K562 (cell line): ENCODE results near the gene TAF10. TPM values are rescaled to one million over a fixed set of nuclear protein-coding genes. Genes with fewer than 3 reads are reported as not detected.

ENCODE experiments used
- ARID1B ChIP-seq: fragments of 450-650 bp; IDR thresholded peaks from 2 replicates; pipeline ENCODE4 v1.6.1; 2016; ENCODE audit warnings: antibody characterized with exemption, mild to moderate bottlenecking, inconsistent platforms
- CCAR2 ChIP-seq: fragments of 200-400 bp; formaldehyde crosslinking; IDR thresholded peaks from 2 replicates; pipeline ENCODE4 v1.6.1; 2017; ENCODE audit warnings: mild to moderate bottlenecking, low read depth, low read length
- ELF2 ChIP-seq: fragments of 250-450 bp; sonication (Bioruptor Pico); IDR thresholded peaks from 2 replicates; pipeline ENCODE4 v1.5.0; 2021; ENCODE audit warnings: mild to moderate bottlenecking
- LEF1 ChIP-seq: fragments of 450-650 bp; IDR thresholded peaks from 2 replicates; pipeline ENCODE4 v1.6.1; 2016; ENCODE audit warnings: mild to moderate bottlenecking
- MAZ ChIP-seq, 2 experiments: fragments of 450-650 bp in 1 of 2; sonication (generic) in 1 of 2; formaldehyde crosslinking; IDR thresholded peaks in 1 of 2; conservative IDR thresholded peaks in 1 of 2; 2 replicates each; pipeline versions ENCODE4 v1.4.0 to v1.5.0; 2020; ENCODE audit warnings: mild to moderate bottlenecking in 1 of 2, missing genetic modification reagents in 1 of 2
- MXI1 ChIP-seq: IDR thresholded peaks from 2 replicates; pipeline ENCODE4 v1.6.1; 2011; ENCODE audit warnings: low read depth, mild to moderate bottlenecking, improper control_type of control experiment, low read length
- NR3C1 ChIP-seq: sonication (generic); formaldehyde crosslinking; IDR thresholded peaks from 2 replicates; pipeline ENCODE4 v1.8.1; 2022; ENCODE audit warnings: missing genetic modification reagents
- PHF8 ChIP-seq: fragments of 200-600 bp; sonication (generic); IDR thresholded peaks from 2 replicates; pipeline ENCODE4 v1.6.1; 2012; ENCODE audit warnings: mixed run types, mild to moderate bottlenecking, inconsistent platforms, low read length, moderate library complexity, borderline replicate concordance
- POU5F1 ChIP-seq: fragments of 150-350 bp; IDR thresholded peaks from 2 replicates; pipeline ENCODE4 v1.6.1; 2014; ENCODE audit warnings: borderline replicate concordance, low read length, low read depth, mild to moderate bottlenecking; ENCODE audit not compliant: partially characterized antibody
- RBFOX2 ChIP-seq: fragments of 200-400 bp; formaldehyde crosslinking; IDR thresholded peaks from 2 replicates; pipeline ENCODE4 v1.6.1; 2017; ENCODE audit warnings: low read depth, mild to moderate bottlenecking, low read length, moderate library complexity
- SIN3A ChIP-seq, 2 experiments: fragments of 150-350 bp in 1 of 2; IDR thresholded peaks; 2 replicates each; pipeline ENCODE4 v1.6.1; 2011 to 2016; ENCODE audit warnings: borderline replicate concordance in 2 of 2, low read depth in 2 of 2, low read length in 2 of 2, mild to moderate bottlenecking in 2 of 2, moderate library complexity in 2 of 2; ENCODE audit not compliant: control insufficient read depth in 1 of 2
- SMARCA5 ChIP-seq: fragments of 450-650 bp; IDR thresholded peaks from 2 replicates; pipeline ENCODE4 v1.6.1; 2016
- TOE1 ChIP-seq, 2 experiments: fragments of 450-650 bp in 1 of 2; sonication (generic) in 1 of 2; formaldehyde crosslinking in 1 of 2; IDR thresholded peaks; 2 replicates each; pipeline versions ENCODE4 v1.7.1 to v1.8.0; 2016 to 2022; ENCODE audit warnings: borderline replicate concordance in 2 of 2, mild to moderate bottlenecking in 2 of 2, antibody characterized with exemption in 1 of 2, inconsistent platforms in 1 of 2, low read depth in 1 of 2, missing genetic modification reagents in 1 of 2, moderate library complexity in 1 of 2
- ZKSCAN1 ChIP-seq: fragments of 150-350 bp; IDR thresholded peaks from 2 replicates; pipeline ENCODE4 v1.6.1; 2016; ENCODE audit warnings: low read depth, low read length
- ZNF431 ChIP-seq: sonication (generic); formaldehyde crosslinking; IDR thresholded peaks from 2 replicates; pipeline ENCODE4 v1.8.0; 2022; ENCODE audit warnings: mild to moderate bottlenecking, missing genetic modification reagents
- ZZZ3 ChIP-seq: fragments of 450-650 bp; IDR thresholded peaks from 2 replicates; pipeline ENCODE4 v1.6.1; 2016; ENCODE audit warnings: antibody characterized with exemption, mild to moderate bottlenecking, moderate library complexity
- polyA plus RNA-seq, 8 experiments: library from polyadenylated mRNA; depleted of rRNA in 4 of 8; stranded (reverse) in 5 of 8; unstranded in 3 of 8; fragments of >200 nt; fragmentation: Nextera tagmentation in 2 of 8; fragmentation: Illumina TruSeq in 1 of 8; extraction: Ambion mirVana in 2 of 8; extraction: Trizol in 1 of 8; gene quantifications; 2 replicates each; pipeline versions ENCODE4 v1.2.1 to v1.2.3, GENCODE V29; 2011 to 2014; ENCODE audit warnings: inconsistent platforms in 1 of 8, missing spikeins in 1 of 8
- total RNA-seq, 7 experiments: library from RNA; depleted of rRNA in 6 of 7; stranded (reverse); fragments of >200 nt in 6 of 7; fragmentation: Illumina TruSeq in 2 of 7; extraction: Trizol in 2 of 7; gene quantifications; 2 replicates each; pipeline versions ENCODE4 v1.2.1 to v1.2.3, GENCODE V29; 2011 to 2021; ENCODE audit warnings: low replicate concordance in 1 of 7
- TF ChIP-seq, protein P1 (sequence below): IDR thresholded peaks from 2 replicates; pipeline ENCODE4 v1.6.1; 2014; ENCODE audit warnings: antibody characterized with exemption
- TF ChIP-seq, protein P2 (sequence below): sonication (generic); formaldehyde crosslinking; IDR thresholded peaks from 2 replicates; pipeline ENCODE4 v1.8.0; 2022; ENCODE audit warnings: mild to moderate bottlenecking, missing genetic modification reagents, borderline replicate concordance

Gene TAF10
- total and polyA plus RNA-seq, 9 of the 15 experiments (the other 6 are each of a cell fraction or from before 2014, with no cell fraction given): 19.5 to 197 (median 121) TPM

GRCh38 chr11:6603287-6604080, 8.5 kb downstream of the TAF10 start, which contains the start of the genes ILK and RRP8 (continued):
- 0 out of 2 replicates have a peak, but pooled peaks have one; percentile 21 for TF ChIP-seq LEF1
- peak; percentile 74 for TF ChIP-seq ZKSCAN1
- TF ChIP-seq TOE1 (IDR thresholded peaks at IDR 0.05; ENCODE audit: borderline replicate concordance): peak; percentile 71; the same call in 1 of the 2 replicates
- no peak; the same call in 1 of the 2 replicates for TF ChIP-seq TOE1 (CRISPR knock-in tag; IDR thresholded peaks at IDR 0.05; ENCODE audit: borderline replicate concordance, low read depth)
- peak; percentile 15; the same call in 1 of the 2 replicates for TF ChIP-seq ARID1B
- peak; percentile 85 to 97 for TF ChIP-seq MAZ (CRISPR knock-in tag; conservative IDR thresholded peaks at IDR 0.05 in 1 of 2, IDR thresholded peaks at IDR 0.05 in 1 of 2)
- TF ChIP-seq, protein P1, sequence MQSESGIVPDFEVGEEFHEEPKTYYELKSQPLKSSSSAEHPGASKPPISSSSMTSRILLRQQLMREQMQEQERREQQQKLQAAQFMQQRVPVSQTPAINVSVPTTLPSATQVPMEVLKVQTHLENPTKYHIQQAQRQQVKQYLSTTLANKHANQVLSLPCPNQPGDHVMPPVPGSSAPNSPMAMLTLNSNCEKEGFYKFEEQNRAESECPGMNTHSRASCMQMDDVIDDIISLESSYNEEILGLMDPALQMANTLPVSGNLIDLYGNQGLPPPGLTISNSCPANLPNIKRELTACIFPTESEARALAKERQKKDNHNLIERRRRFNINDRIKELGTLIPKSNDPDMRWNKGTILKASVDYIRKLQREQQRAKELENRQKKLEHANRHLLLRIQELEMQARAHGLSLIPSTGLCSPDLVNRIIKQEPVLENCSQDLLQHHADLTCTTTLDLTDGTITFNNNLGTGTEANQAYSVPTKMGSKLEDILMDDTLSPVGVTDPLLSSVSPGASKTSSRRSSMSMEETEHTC: no peak
- TF ChIP-seq, protein P2, sequence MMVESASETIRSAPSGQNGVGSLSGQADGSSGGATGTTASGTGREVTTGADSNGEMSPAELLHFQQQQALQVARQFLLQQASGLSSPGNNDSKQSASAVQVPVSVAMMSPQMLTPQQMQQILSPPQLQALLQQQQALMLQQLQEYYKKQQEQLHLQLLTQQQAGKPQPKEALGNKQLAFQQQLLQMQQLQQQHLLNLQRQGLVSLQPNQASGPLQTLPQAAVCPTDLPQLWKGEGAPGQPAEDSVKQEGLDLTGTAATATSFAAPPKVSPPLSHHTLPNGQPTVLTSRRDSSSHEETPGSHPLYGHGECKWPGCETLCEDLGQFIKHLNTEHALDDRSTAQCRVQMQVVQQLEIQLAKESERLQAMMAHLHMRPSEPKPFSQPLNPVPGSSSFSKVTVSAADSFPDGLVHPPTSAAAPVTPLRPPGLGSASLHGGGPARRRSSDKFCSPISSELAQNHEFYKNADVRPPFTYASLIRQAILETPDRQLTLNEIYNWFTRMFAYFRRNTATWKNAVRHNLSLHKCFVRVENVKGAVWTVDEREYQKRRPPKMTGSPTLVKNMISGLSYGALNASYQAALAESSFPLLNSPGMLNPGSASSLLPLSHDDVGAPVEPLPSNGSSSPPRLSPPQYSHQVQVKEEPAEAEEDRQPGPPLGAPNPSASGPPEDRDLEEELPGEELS (CRISPR knock-in tag): no peak
- peak; percentile 21 for TF ChIP-seq POU5F1
- no peak for TF ChIP-seq ZNF431 (CRISPR knock-in tag)
- TF ChIP-seq RBFOX2: peak; percentile 87
- TF ChIP-seq SIN3A (IDR thresholded peaks at IDR 0.05; ENCODE audit: borderline replicate concordance in 2 of 2, control insufficient read depth in 1 of 2, low read depth in 2 of 2, low read length in 2 of 2): peak; percentile 73 to 99; a peak in 3 of 4 replicates
- TF ChIP-seq SMARCA5: no peak
- peak; percentile 90 for TF ChIP-seq ZZZ3
- TF ChIP-seq PHF8: peak; percentile 92
- TF ChIP-seq NR3C1 (CRISPR knock-in tag): 0 out of 2 replicates have a peak, but pooled peaks have one; percentile 14
- peak; percentile 83 for TF ChIP-seq MXI1
- TF ChIP-seq ELF2 (CRISPR knock-in tag): peak; percentile 83; the same call in 1 of the 2 replicates
- no peak for TF ChIP-seq CCAR2
